ENCODE data around the gene TEC.
"Not testable (repeated sequence)": the region's sequence is repeated elsewhere in the genome, so short reads cannot be mapped to it uniquely, and the experiment has no call there.

Gene TEC

GRCh38 chr4:48196758-48197504, 72.7 kb downstream of the TEC start:
- no peak for DNase-seq (ENCODE audit: low read depth in 2 of 2)

DNA sequence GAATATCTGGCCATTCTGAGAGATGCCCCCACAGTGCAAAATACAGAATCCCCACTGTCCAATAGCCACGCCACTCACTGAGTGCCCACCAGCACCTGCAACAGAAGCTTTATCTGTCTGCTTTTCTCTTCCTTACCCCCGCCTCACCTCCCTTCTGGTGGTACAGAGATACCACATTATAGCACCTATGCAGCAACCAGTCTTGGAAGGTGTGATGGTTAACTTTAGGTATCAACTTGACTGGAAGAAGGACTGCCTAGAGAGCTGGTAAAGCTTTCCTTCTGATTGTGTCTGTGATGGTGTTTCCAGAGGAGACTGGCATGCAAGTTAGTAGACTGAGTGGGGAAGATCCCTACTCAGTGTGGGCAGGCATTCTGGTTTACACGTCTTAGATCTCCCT, 73.8 kb downstream of the TEC start:
- DNase-seq (ENCODE audit: low read depth in 2 of 2): no peak

DNA sequence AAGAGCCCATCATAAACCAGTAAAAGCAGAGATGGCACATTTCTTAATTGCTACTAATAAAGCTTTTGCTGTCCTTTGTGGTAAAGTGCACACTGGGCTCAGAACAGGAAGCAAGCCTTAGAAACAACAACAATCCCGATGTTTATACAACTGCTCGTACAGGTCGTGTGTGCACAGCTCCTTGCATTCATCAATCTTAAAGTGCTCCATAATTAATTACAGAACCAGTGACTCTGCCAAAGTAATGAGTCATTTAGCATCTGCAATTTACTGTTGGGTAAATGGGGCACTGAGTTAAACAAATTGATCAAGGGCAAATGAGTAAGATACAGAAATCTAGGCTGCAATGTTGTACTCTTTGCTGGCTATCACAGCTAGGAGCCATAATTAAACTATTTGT, 74.3 kb downstream of the TEC start:
- DNase-seq (ENCODE audit: low read depth in 2 of 2): no peak

- no peak for DNase-seq (ENCODE audit: low read depth in 2 of 2)
These were observed 74.7 kb downstream of the TEC start for GRCh38 chr4:48194971-48195370.

DNA sequence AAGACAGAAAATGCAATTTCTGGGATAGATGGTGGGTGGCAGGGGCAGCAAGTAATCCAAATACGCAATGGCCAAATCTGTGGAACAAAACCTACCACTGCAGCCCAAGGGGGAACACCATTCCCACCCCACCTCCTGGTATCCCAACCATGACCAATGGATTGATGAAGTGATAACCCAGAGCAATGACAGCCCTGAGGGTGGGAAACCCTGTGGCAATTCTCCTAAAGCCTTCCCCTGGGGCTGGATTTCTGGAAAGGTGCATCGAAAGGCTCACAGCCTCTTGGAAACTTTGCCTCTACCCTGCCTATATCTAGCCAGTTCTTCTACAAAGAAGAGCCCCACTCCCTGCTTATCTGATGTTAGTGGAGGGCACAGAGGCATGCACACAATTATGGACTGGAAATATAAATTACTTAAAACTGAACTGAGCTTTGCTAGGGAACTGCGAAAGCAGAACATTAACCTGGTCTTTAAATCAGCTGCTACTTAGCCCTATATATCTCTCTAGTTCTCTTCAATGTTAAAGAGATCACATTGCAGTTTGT, 75.6 kb downstream of the TEC start:
- no peak for DNase-seq (ENCODE audit: low read depth in 2 of 2)

- no peak for DNase-seq (ENCODE audit: low read depth in 2 of 2)
These were observed 76.4 kb downstream of the TEC start for GRCh38 chr4:48193096-48193836.

DNA sequence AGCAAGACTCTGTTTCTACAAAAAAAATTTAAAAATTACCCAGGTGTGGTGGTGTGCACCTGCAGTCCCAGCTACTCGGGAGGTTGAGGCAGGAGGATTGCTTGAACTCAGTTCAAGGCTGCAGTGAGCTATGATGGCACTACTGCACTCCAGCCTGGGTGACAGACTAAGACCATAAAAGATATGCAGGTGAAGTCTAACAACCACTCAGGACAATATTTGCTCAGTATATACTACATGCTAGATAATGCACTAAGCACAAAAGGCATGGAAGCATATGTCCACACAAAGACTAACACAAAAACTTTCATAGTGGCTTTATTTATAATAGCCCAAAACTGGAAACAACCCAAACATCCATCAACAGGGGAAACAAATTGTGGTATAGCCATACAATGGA, 77.9 kb downstream of the TEC start:
- DNase-seq (ENCODE audit: low read depth in 2 of 2): no peak

DNA sequence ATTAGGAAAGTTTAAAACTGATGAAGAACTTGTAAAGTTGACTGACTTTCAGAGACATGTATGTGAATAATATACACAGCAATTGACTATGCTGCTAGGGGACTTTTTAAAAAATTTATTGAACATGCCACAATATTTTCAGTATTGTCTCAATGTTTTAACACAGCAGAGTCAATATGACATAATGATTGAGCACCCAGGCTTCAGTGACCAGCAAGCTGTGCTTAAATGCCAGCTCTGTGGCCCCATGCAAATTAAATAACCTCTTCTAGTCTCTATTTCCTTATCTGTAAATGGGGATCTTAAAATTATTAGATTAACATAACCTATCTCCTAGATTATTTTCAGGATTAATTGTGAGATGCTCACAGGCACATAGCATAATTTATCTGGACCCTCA, 78.8 kb downstream of the TEC start:
- no peak for DNase-seq (ENCODE audit: low read depth in 2 of 2)

DNA sequence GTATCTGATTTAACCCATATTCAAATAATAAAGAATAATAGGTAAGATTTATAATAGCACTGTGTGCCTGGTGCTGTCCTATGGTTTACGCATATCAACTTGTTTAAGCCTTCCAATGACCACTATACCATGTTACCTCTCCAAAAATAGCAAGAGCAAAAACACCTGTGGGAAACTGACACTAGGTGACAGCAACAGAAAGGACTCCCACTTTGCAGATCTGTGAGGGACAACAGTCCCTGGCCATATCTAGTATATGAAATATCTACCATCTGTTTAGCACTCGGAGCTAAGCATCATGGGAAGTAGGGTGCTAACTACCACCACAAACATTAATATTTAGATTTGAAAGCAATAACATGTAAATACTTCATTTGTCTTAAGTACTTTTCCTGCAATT, 79.9 kb downstream of the TEC start:
- no peak for DNase-seq (ENCODE audit: low read depth in 2 of 2)

DNA sequence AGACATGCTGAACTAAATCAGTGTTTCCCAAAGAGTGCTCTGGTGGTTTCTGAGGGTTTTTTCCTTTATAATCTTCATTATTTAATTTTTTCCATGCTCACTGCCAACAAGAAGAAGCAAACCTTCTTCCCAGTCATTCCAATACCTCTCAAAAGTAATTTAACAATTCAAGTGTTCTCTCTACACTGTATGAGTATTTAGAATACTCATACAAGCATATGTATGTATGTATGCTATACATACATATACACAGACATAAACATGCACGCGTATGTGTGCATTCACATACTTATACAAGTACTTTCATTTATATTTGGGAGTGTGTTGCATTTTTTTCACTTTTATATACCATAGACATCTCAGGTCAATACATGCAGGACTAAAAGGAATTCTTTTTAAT, 81.2 kb downstream of the TEC start:
- DNase-seq (ENCODE audit: low read depth in 2 of 2): no peak

DNA sequence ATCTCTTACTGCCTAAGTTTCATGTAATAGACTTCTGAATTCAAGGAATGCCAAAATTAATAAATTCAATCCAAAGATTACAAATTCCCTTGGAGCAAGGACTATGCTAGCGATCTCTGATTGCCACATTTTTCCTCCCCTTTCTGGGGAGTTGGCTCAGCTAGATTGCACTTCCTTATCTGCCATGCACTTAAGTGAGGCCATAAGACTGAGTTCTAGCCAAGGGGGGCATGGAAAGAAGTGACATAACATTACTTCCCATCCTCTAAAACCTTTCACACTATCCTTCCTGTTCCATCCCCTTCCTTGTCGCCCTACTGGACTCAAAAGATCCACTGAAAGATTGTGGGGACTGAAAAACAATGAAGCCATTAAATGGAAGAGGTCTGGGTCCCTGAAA, 81.8 kb downstream of the TEC start:
- DNase-seq (ENCODE audit: low read depth in 2 of 2): no peak

DNA sequence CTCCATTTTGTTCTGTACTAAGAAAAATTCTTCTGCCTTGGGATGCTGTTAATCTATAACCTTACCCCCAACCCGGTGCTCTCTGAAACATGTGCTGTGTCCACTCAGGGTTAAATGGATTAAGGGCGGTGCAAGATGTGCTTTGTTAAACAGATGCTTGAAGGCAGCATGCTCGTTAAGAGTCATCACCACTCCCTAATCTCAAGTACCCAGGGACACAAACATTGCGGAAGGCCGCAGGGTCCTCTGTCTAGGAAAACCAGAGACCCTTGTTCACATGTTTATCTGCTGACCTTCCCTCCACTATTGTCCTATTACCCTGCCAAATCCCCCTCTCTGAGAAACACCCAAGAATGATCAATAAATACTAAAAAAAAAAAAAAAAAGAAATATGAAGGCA, 82.6 kb downstream of the TEC start:
- DNase-seq (ENCODE audit: low read depth in 2 of 2): not testable (repeated sequence)

- not testable (repeated sequence) for DNase-seq (ENCODE audit: low read depth in 2 of 2)
These were observed 83.2 kb downstream of the TEC start for GRCh38 chr4:48186394-48186793.

- no peak for DNase-seq (ENCODE audit: low read depth in 2 of 2)
These were observed 84.8 kb downstream of the TEC start for GRCh38 chr4:48184882-48185281.

DNA sequence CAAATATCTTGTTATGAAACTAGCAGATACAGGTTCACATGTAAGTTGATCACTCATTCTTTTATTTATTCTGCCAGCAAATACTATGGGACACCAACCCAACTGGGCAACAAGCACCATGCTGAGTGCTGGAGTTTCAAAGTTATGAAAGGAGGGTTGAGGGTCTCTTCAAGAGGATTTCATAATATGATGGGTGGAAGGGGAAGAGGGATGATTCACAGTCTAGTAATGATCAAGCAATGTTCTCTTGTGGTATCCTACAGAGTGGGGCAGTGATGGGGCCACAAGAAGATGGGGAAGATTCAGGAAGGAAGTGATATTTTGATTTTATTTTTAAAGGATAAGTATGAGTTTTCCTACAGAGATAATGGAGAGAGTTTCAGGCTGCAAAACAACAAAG, 89.4 kb downstream of the TEC start:
- DNase-seq (ENCODE audit: low read depth in 2 of 2): no peak

DNA sequence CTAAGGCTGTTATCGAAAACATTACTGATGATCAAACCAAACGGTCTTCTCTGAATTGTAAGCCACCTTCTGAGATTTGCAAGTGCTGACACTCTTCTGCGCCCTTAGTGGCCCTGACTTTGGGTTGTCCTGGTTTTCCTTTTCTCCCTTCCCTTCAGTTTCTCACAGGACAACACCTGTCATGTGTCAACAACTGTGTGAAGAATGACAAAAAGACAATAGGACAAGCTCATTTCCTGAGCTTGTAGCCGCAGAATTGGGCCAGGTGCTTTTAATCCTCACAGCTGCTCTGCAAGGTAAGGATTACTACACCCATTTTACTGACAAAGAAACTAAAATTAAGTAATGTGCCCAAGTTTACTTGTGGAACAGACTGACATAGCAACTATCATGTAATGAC, 90.7 kb downstream of the TEC start:
- DNase-seq (ENCODE audit: low read depth in 2 of 2): no peak

GRCh38 chr4:48175806-48176205, 93.8 kb downstream of the TEC start:
- no peak for DNase-seq (ENCODE audit: low read depth in 2 of 2)

DNA sequence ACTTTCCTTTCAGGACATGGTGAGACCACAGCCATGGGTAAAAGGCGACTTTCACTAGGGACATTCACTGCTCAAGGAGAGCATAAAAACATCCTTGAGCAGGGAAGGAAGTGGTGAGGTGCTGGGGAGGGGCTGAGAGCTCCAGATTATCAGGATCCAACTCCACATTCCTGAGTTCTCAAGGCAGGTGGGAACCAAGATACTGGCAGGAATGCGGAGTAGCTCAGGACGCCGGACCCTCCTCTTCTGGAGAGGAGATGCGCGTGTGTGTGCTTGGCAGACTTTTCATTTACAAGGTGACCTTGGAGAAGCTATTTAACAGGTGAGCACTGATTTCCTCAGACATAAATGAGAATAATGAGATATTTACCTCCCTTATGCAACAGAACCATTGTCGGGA, 94.3 kb downstream of the TEC start:
- DNase-seq (ENCODE audit: low read depth in 2 of 2): no peak

DNA sequence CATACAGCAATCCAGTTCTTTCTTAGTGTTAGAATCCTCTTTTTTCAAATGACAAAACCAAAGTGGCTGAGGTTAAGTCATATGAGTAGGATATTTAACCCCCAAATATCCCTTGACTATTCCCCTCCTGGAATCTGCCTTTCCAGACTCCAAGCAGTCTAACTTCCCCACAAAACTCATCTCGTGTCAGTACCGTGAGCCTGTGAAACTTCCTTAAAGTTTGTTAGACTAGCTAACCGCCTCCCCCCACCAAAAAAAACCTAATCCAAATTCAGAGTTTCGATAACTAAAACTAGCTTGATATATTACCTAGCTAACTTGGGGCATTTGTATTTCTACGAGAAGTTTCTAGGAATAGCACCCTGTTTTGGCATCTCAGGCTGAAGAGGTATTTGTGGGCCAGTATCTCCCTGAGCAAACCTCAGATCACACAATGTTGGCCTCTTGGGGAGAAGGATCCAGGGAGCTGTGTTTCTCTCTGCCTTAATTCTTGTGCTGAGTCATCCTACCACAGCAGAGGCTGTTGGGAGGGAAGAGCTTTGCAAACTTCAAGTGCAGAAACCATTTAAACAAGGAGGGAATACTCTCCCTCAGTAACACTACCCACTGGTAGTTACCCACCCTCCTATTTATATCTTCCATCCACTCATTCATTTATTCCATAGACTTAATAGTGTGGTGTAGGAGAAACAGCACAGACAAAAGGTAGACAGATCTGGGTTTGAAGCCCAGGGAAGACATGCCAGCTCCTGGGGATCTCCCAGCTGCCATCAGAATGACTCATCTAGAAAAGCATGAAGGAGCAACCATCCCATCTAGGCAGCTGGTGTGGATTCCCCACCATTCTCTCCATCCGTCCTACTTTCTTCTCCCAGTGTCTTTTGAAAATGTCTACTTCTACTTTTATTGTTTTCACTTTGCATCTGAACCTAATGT, 96.3 kb downstream of the TEC start:
- DNase-seq (ENCODE audit: low read depth in 2 of 2): no peak

DNA sequence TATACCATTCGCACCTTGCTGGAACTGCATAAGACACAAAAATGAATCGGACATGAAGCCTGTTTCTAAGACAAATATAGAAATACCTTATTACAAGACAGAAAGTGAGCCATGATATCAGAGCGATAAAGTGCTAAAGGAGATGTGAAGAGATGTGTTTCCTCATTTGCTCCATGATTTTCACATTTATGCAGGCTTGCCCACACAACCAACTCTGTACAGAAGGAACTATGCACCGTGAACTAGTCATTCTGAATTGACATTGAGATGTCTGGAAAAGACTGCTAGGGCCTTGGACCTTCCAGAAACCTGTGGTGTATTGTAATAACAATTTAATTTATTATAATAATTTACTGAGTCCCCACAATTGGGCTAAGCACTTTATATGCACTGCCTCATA, 97.0 kb downstream of the TEC start:
- no peak for DNase-seq (ENCODE audit: low read depth in 2 of 2)

DNA sequence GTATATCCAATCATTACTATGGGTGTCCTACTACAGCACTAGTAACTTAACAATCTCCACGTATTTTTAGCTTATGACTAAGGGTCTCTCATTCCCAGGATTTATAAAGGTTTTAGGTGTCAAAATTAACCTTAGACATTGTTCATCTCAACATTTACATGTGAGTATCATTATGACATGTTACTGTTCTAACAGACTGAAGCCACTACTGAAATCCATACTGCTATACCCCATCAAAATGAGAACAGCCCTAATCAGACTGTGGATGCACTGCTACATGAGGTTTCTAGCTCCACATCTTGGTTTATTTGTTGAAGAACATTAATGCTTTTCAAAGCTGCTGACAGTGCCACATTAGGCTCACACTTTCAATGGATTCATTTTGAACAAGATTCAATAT, 100.0 kb downstream of the TEC start:
- no peak for DNase-seq (ENCODE audit: low read depth in 2 of 2)
